Neural progenitor cell (in vitro differentiated cells): ENCODE data around the gene ABO.

Experiments used
- EZH2 ChIP-seq: fragments of 200-600 bp; sonication (generic); IDR thresholded peaks from 2 replicates; pipeline ENCODE4 v1.6.1; 2017; ENCODE audit warnings: antibody characterized with exemption, mild to moderate bottlenecking, moderate library complexity
- EZH2phosphoT487 ChIP-seq: fragments of 200-600 bp; sonication (generic); IDR thresholded peaks from 2 replicates; pipeline ENCODE4 v1.6.1; 2017; ENCODE audit warnings: antibody characterized with exemption
- TF ChIP-seq, protein P1 (sequence below): fragments of 200-600 bp; sonication (generic); IDR thresholded peaks from 2 replicates; pipeline ENCODE4 v1.5.1; 2017; ENCODE audit warnings: antibody characterized with exemption, mild to moderate bottlenecking

DNA sequence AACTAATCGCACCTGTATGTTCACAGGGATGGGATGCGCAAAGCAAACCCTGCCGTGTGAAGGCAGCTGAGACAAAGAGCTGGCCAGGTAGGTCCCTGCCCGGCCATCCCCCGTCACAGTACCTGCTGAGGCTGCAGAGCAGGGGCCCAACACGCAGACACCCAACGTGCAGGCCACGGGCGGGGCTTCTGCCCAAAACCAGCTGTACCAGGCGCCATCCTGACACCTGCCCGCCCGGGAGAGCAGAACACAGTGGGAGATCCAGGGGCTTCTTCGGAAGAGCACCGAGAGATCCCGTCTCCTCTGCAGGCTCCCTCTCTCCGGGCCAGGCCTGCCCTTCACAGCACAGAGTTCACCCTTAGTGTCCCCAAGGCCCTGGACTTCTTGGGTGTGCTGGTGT is 28.4 kb downstream of the ABO start:
- TF ChIP-seq, protein P1, sequence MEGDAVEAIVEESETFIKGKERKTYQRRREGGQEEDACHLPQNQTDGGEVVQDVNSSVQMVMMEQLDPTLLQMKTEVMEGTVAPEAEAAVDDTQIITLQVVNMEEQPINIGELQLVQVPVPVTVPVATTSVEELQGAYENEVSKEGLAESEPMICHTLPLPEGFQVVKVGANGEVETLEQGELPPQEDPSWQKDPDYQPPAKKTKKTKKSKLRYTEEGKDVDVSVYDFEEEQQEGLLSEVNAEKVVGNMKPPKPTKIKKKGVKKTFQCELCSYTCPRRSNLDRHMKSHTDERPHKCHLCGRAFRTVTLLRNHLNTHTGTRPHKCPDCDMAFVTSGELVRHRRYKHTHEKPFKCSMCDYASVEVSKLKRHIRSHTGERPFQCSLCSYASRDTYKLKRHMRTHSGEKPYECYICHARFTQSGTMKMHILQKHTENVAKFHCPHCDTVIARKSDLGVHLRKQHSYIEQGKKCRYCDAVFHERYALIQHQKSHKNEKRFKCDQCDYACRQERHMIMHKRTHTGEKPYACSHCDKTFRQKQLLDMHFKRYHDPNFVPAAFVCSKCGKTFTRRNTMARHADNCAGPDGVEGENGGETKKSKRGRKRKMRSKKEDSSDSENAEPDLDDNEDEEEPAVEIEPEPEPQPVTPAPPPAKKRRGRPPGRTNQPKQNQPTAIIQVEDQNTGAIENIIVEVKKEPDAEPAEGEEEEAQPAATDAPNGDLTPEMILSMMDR, result no peak
- TF ChIP-seq EZH2phosphoT487 (no peak), EZH2 (no peak)
